Activated naive CD4-positive, alpha-beta T cell (primary cell): ENCODE data around the gene LTC4S.

Experiments used
- DNase-seq, 4 experiments: peaks; one replicate each; lab custom pipeline; 2025; lab: John Stamatoyannopoulos, UW

Gene LTC4S

DNA sequence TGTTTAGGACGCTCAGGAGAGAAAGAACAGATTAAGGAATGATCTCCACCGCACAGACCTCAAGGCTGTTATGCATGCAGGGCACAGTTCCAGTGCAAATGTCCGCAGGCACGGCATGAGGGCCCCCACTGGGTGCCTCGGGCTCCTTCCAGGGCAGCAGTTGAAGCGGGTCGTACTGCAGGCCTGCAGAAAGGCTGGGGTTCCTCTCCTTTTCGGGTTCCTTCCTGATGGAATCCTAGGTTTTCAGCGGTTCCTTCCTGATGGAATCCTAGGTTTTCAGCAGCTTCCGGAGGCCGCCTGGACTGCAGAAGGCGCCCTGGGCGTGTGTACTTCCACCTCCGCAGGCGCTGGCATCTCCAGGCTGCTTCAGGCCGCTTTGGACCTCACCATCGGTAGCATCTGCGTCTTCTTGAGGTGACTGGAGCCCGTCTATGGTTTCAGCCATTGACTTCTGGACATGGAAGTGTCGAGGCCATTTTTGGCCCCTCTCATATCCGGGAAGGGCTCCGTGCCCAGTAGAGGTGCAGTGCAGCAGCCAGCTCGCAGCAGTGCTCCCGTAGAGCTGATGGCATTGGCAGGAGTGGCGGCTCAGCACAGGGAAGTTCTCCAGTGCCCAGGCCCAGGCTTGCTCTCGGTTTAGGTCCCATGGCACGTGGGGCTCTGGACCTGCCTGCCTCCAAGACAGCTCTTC lies 18.5 kb downstream of the LTC4S start:
- no peak for DNase-seq

DNA sequence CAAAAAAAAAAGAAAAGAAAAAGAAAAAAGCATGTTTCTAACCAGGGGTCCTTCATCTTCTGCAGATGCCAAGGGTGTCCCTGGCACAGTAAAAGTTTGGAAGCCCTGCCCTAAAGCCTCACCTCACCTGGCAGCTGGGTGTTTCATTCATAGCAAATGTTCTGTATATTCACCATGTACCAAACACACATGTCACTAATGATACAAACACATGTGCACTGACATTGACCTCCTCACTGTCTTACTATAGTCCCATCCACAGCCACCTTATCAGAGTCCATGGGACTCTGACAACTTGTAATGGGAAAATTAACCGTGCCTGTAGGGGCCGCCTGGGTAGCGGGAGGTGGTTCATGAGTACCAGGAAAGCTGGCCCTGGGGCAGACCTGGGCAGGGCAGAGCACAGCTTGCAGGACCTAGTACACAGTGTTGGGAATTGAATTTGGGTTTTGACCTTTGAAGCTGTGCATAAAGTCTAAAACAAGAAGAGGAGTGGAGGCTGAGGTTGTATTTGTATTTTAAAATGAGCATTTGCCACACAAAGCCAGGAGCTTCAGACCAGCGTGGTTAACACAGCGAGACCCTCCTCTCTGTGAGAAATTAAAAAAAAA lies 19.3 kb downstream of the LTC4S start:
- DNase-seq, result no peak

DNA sequence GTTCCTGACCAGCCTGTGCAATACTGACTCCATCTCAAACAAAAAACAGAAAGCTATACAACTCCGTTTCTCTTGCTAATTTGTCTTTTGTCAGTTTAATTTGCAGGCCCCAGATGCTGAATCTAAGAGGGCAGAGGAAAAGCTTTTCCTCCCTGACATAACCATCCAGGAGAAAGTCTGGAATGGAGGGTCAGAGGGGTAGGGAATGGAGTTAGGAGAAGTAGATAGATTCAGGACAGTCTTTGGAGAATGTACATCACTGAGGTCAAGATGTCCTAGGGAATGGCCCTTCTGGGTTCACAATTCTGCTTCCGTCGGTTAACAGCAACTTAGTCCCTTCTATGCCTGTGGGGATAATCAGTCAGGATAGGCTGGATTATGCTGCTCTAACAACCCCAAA lies 20.3 kb downstream of the LTC4S start:
- no peak for DNase-seq

DNA sequence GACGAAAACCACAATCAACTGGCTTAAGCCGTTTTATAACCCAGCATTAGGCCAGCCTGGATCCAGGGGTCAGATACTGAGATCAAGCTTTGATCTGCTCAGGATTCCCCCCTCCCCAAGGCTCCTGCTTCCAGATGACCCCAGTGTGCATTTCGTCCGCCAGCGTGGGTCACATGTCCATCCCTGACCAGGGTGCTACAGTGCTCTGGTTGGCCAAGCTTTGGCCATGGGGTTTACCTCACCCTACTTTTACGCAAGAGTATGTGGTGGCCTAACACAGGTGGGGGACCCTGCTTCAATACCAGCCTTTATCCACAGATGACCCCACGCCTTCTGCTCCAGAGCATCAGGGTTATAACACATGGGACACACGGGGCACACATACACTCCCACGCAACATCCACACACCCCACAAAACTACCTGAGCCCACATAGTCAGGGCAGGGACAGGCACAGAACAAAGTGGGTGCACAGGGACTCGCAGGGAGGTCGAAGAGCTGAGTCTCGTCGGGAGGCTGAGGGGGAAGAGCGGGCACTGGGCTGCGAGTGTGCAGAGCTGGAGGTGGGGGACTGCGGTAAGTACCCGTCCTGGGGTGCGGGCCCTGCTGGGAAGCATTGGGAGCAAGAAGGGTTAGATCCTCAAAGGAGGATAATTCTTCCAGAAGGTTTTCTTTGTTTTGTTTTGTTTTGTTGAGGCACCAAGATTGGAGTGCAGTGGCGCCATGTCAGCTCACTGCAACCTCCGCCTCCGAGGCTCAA lies 21.9 kb downstream of the LTC4S start:
- DNase-seq, result no peak

DNA sequence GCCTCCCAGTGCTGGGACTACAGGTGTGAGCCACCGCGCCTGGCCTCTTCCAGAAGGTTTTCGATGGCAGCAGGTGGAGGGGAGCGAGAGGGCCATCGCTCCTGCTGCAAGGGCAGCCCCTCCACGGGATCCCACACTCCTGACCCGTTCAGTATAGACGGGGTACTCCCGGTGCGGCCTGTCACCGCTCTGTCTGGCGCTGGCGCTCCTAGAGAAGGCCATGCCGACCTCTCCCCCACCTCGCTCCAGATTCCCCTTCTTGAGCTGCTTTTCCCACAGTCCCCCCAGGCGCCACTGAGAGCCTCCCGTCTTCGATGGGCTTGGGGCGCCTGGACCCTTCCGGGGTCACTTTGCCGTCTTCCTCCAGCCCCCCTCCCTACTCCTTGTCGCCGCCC lies 22.6 kb downstream of the LTC4S start:
- DNase-seq, result no peak

DNA sequence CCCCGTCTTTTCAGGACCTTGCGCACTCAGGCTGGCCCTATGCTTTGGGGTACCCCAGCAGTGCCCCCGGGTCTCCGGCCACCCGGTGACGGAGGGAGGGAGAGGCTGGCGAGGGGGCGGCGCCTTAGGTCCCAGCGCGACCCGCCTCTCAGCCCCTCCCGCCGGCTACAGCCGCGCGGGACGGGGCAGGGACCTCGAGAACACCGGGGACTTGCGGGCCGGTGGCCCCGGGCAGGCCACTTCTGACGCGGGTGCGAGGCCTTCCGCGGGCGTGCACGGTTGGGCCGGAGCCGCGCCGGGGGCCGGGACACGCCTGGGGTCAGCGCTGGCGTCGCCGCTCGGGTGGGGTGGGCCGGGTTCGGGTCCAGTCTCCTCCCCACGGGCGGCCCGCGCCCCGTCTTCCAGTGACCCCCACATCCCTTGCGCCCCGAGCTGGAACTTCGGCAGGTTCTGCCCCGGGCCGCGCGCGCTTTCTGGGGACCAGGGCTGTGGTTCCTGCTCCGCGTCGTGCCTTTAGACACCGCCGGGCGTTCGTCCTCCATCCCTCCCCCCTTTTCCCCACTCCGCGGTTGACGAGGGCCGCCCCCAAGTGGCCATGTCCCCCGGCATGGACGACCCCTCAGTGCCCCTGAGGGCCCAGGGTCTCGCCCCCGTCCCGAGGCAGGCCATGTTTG lies 23.1 kb downstream of the LTC4S start:
- no peak for DNase-seq

DNA sequence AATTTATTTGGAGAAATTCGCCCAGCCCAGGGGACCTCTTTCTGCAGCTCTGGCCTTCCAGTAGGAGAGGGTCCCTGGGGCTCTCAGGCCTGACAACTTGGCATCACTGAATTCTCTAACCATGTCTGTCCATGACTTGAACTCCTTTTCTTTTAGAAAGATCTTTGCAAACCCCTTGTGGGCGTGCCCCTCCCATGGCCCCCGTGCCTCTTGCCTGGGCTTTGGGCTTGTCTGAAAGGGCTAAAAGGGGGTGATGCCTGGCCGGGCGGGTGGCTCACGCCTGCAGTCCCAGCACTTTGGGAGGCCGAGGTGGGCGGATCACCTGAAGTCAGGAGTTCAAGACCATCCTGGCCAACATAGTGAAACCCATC lies 23.7 kb downstream of the LTC4S start:
- DNase-seq, result no peak

DNA sequence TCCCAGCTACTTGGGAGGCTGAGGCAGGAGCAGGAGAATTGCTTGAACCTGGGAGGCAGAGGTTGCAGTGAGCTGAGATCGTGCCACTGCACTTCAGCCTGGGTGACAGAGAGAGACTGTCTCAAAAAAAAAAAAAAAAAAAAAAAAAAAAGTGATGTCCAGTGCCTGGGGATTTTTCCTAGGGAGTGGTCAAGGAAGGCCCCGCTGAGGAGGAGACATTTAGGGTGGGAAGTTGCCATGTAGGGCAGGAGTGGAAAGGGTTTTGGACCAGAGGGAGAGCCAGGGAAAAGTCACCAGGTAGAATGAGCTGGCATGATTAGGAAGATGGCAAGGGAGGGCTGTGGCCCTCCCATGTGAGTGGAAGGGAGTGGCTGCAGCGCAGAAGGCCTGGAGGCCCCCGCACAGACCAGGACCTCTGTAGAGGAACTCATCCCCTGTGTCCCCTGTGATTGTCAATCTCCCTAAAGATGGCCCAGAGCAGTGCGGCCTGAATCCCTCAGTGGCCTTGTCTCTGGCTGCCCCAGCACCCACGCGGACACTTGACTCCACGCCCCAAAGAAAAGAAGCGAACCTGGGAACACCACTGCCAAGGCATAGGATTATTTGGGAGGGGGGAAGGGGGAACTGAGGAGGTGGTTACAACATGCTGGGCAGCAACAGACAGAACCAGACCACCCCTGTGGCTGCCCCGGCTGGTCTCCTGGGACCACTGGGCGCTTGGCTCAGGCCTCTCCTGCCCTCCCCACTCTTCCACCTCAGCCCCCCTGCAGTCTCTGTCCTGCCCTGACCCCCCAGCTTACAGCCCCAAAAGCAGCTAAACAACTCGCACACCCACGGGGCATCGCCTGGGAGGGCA lies 24.3 kb downstream of the LTC4S start:
- DNase-seq, result no peak

DNA sequence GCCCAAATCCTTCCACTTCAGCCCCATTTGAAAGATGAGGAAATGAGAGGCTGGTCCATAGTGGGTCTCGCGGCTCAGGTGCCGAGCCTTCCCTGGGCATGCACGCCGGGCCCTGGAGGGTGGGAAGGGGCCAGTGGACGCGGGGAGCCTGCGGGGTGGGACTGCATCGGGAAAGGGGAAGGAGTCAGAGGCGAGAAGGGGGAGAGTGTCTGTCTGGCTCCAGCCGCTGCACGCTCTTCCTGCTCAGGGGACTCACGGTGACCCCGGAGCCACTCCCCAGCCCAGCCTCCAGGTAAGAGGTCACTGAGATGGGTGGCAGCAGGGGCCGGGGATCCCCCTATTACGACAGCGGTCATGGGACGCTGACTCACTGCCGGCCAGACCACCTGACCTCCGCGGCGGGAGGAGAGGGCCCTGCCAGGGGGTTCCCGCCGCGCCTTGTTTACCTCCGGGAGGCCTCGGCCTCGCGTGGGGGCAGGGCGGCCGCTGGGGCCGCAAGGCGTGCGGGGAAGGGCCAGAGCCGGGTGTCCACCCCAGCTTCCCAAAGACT lies 25.0 kb downstream of the LTC4S start:
- DNase-seq, result peak in 3 of 4 experiments; percentile 39 to 60 (median 59)

DNA sequence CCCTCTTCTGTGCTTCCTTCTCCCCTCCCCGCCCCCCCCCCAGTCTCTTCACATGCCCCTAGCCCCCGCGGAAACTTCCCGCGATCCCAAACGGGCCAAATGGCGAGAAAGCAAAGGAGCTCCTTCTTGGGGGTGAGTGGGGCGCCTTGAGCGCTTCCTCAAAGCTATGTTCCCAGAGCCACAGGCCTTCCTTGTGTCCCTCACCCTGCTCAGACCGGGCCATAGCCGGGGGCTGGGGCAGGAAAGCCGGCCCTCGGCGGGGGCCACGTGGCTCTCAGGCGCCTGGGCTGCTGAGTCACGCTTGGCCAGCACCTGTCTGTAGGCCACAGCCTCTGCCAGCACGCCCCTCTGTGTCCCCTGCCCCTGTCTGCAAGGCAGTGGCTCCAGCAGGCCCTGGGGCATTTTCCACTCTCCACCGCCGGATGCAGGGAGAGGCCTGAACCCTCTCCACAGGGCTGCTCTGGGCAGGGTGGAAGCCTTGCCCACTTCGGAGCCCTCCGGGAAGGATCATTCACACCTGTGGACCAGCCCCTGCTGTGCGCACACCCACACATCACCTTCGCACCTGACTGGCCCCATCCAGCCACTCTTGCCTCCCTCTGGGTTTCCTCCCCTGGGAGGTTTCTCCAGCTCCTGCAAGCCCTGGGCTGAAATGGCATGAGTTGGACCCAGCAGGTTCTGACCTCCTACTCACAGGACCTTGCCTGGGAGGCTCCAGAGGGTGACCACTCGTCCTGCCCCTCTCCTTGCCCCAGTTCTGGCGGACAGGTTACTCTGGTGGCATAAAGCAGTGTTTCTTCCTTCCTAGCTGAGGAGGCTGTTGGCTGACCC lies 25.7 kb downstream of the LTC4S start:
- DNase-seq, result no peak

DNA sequence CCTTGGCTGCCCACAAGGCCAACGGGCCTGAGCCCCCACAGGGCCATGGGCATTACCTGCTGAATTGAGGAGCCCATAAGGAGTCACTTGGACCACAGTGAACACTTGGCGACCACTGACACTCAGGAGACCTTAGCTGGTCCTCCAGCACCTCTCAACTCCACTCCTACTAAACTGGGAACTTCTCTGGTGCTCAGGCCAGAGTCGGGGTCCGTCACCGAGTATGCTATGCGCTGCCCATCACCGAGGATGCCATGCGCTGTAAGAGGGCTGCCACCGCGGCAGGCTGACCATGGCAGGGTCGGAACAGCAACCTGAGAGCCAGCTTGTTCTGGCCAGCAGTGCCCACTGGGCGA lies 26.3 kb downstream of the LTC4S start:
- DNase-seq, result no peak

DNA sequence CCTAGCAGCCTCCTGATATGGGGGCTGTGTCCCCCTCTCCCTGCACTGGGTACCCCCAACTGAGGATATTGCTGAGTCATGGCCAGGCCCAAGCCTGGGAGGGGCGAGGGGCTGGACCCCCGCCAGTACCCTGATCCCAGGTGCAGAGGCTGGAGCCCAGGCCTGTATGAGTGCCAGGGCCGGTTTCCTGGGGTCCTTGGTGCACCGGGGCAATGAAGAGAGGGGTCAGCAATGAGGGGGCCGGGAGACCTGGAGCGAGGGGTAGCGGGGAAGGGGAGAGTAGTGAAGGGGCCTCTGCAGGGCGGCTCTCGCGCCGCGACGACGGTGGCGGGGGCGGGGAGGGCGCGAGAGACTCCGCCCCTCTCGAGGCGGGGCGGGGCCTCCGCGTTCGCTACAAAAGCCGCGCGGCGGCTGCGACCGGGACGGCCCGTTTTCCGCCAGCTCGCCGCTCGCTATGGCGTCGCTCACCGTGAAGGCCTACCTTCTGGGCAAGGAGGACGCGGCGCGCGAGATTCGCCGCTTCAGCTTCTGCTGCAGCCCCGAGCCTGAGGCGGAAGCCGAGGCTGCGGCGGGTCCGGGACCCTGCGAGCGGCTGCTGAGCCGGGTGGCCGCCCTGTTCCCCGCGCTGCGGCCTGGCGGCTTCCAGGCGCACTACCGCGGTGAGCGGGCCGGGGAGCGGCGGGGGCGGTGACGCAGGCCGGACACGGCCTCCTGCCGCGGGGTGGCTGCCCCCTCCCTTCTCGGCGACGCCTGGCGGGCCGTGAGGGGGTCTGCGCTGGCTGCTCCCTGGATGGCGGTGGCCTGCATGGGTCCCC lies 26.9 kb downstream of the LTC4S start, which contains the start of gene SQSTM1:
TSS of gene SQSTM1 (plus strand) at position 423 of the 815 bp plus-strand sequence. CDS start at position 455, 32 bp downstream.
- DNase-seq, result peak; percentile 47 to 76 (median 68)

DNA sequence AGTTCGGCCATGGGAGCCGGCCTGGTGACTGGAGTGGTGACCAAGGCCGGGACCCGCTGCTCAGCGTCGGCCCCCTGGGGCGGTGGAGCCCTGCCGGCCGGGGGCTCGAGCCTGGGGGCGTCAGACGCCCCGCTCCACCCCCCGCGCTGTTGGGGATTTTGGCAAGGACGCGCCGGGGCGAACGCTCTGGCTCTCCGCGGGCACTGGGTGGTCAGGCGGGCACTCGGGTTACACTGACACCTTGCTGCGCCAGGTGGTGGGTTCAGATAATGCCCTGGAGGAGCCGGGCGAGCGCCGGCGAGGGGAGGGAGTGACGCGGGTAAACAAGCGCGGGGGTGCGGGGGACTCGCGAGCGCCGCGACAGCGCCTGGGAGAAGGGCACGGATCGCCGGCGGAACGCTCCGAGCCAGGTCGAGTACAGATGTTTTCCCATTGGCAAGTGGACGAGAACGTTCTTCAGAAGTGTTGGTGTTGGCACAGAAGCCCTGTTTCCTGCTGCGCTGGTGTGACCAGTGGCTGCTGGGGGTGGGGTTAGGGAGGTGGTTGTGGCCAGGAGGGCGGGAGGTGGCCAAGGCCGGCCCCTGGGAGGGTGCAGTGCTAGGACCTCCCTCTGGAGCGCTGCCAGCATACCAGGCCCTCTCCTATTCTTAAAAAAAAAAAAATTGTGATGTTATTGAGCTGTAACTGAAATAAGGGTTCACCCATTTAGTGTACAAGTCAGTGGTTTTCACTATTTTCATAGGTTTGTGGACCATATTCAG lies 27.7 kb downstream of the LTC4S start:
- peak in 3 of 4 experiments; percentile 51 to 76 (median 69) for DNase-seq

DNA sequence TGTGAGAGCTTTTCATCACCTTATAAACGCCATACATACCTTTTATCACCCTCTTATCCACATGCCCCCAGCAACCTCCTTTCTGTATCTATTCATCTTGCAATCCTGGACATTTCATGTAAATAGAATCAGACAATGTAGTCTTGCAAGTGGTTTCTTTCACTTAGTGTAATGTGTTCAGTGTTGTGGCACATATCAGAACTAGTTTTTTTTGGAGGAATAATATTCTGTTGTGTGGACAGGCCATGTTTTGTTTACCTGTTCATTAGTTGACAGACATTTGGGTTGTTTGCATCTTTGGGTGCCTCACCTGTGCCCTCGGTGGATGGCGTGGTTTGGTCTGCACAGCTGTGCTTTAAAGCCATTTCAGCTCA lies 28.3 kb downstream of the LTC4S start:
- DNase-seq, result no peak

DNA sequence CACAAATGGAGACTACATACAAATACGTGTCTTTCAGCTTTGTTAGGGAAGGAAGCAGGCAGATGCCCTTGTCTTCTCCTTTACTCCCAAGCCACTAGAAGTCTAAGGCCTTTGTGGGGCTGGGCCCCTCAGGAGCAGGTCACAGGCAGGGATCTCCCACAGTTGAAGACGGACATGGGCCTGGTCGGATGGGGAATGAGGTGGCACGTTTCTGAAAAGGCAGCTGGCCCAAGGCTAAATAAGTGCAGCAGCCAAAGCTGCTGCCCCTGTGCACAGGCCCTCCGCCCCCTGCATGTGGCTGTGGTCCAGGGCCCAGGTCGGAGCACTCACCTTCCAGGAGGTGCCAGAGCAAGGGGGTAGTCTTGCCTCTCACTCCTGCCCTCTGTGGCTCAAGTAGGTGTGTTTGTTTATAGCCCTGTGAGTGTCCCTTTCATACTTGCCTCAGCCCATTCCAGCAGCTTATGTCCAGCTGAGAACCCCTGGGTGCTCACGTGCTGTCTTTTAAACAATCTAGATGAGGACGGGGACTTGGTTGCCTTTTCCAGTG lies 28.7 kb downstream of the LTC4S start:
- DNase-seq, result no peak

DNA sequence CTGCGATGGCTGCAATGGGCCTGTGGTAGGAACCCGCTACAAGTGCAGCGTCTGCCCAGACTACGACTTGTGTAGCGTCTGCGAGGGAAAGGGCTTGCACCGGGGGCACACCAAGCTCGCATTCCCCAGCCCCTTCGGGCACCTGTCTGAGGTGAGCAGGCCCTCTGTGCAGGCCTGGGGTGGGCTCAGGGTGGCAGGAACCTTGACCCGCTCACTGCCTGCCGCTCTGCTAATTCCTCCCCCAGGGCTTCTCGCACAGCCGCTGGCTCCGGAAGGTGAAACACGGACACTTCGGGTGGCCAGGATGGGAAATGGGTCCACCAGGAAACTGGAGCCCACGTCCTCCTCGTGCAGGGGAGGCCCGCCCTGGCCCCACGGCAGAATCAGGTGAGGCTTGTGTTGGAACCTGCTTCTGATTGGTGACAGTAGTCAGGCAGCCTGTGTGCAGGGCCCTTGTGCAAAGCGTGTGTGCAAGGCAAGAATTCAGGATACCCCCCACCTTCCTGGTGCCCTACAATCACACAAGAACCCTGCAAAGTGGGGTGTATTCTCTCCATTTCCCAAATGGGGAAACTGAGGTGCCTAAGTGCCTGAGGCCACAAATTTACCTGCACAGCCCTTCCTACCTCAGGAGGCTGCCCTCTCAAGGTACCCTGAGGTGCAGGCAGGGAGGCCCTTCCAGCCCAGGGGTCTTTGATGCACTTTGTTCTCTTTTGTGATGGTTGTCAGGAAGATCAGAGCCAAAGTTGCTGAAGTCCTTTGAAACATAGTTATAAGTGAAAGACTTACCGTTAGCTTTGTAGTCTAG lies 30.4 kb downstream of the LTC4S start:
- DNase-seq, result no peak

DNA sequence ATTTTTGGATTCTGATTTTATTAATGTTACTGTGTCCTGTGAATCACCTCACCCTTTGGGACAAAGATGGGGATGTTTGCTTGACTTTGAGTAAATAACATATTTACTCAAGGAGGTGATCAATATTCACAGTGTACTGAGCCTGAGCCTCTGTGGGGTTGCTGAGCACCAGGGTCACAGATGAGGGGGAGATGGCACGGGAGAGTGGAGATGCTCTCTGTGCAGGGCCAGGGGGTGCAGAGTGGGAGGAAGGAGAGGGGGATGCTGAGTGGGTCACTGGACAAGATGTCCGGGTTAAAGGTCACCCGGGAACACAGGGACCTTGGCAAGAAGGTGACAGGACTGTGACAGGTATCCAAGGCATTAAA lies 30.9 kb downstream of the LTC4S start:
- DNase-seq, result no peak

DNA sequence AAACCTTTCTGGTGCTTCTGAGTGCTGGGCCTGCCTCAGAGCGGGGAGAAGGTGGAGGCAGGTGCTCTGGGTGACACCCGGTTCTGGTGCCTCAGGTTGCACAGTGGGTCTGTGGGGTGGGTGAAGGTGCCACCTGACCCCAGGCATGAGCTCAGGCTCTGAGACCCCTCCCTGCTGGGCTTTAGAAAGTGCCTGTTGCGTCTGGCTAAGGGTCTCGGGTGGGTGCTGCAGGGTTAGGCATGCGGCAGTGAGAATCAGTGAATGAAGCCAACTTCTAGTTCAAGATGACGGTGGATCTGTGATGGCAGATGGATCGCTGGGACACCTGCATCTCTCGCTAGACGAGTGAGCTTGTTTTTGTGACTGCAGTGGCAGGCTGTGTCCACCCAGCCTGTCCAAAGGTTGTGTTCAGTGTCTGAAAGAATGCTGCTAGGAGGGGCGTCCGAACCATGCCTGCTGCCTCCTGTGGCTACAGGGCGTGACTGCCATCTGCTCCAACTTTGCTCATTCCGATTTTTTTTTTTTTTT lies 31.9 kb downstream of the LTC4S start:
- no peak for DNase-seq
